HL-60 (cell line): ENCODE results near the gene STYK1.

Source experiments
- GABPA ChIP-seq: IDR thresholded peaks from 2 replicates; pipeline ENCODE4 v1.6.1; 2012; ENCODE audit warnings: low read depth
- POLR2AphosphoS5 ChIP-seq: IDR thresholded peaks from 2 replicates; pipeline ENCODE4 v1.6.1; 2012; ENCODE audit warnings: low read depth
- REST ChIP-seq: IDR thresholded peaks from 2 replicates; pipeline ENCODE4 v1.6.1; 2012; ENCODE audit warnings: low read depth; ENCODE audit not compliant: insufficient replicate concordance
- TF ChIP-seq, protein P1 (sequence below): IDR thresholded peaks from one replicate; pipeline ENCODE4 v1.5.1; 2011; ENCODE audit warnings: low read length, control low read depth, inconsistent platforms; ENCODE audit not compliant: insufficient read depth

GRCh38 chr12:10719482-10719881, 45.6 kb upstream of the STYK1 start:
- TF ChIP-seq POLR2AphosphoS5 (no peak), REST (no peak), GABPA (no peak)
- TF ChIP-seq, protein P1, sequence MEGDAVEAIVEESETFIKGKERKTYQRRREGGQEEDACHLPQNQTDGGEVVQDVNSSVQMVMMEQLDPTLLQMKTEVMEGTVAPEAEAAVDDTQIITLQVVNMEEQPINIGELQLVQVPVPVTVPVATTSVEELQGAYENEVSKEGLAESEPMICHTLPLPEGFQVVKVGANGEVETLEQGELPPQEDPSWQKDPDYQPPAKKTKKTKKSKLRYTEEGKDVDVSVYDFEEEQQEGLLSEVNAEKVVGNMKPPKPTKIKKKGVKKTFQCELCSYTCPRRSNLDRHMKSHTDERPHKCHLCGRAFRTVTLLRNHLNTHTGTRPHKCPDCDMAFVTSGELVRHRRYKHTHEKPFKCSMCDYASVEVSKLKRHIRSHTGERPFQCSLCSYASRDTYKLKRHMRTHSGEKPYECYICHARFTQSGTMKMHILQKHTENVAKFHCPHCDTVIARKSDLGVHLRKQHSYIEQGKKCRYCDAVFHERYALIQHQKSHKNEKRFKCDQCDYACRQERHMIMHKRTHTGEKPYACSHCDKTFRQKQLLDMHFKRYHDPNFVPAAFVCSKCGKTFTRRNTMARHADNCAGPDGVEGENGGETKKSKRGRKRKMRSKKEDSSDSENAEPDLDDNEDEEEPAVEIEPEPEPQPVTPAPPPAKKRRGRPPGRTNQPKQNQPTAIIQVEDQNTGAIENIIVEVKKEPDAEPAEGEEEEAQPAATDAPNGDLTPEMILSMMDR: no peak
